HG02840 (cell line): ENCODE measurements around the gene GMIP.
A peak's percentile ranks its signal among the peaks of the same experiment; 100 is the strongest.
"Not testable (repeated sequence)": the region's sequence is repeated elsewhere in the genome, so short reads cannot be mapped to it uniquely, and the experiment has no call there.

Experiments used
- ATAC-seq: cut with Tn5 transposase; IDR thresholded peaks from one replicate; pipeline ENCODE4 v1.9.1; 2021; ENCODE audit warnings: mild to moderate bottlenecking, moderate library complexity, moderate number of reproducible peaks; ENCODE audit not compliant: unreplicated experiment, low FRiP score

Gene GMIP

DNA sequence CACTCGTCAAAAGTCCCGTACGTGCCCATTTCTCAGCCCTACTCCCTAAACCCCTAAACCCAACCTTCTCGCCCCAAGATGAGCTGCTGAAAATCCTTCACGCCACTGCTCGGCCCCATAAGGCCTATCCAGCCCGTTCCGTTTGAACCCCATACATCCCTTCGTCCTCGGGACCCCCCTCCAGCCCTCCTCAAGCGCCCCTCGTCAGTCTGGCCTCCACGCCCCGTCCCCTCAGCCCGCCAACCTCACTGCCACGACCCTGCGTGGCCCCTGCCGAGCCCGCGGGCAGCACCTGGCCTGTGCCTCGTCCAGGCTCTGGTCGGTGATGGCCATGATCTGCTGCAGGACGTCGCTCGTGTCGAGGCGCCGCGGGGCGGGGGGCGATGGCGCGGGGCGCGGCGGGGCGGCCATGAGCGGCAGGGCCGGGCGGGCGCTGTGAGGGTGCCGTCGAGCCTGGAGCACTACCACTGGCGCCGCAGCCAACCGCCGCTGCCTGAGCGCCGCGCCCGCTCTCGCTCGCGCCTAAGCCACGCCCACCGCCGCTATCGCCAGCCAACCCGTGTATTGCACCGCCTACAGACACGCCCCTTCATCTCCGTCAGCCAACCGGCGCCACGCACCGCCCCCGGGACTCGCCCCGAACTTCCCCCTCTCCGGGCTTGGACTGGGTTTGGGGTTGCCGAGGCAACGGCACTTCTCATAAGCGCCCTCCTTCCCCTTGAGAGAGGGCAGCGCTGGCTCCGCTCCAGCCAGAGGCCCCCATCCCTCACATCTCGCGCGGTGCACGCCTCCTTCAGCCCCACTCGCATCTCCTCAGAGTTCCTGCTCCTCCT lies 25.0 kb downstream of the GMIP start, which contains the start of gene PBX4:
TSS of gene PBX4 (minus strand) at position 469 of the 833 bp plus-strand sequence. CDS start at position 411, 58 bp downstream.
- peak; percentile 92 for ATAC-seq

DNA sequence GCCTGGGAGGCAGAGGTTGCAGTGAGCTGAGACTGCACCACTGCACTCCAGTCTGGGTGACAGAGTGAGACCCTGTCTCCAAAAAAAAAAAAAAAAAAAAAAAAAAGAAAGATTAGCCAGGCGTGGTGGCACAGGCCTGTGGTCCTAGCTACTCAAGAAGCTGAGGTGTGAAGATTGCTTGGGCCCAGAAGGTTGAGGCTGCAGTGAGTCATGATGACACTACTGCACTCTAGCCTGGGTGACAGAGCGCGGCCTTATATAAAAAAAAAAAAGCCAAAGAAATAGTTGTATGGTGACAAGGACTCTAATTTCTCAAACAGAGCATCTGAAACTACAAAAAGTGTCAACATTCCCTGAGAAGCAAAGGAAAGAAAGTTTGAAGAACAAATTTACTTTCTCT lies 28.4 kb downstream of the GMIP start:
- ATAC-seq = no peak

DNA sequence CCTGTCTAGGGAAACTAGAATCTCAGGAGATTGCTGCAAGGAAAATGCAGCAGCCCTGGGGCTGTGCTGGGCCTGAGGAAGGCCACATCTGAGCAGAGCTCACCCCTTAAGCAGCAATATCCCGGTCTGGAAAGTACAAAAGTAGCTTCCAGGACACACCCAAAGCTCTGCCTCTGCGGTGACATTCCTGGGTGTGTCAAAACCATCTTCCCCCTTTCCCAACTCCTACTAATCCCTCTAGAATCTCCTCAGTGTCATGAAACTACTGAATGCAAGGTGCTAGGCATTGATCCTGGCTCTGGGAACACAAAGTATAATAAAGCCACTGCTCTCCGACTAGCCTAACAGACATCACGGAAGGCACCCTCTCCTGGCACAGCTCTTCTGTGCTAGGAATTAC lies 30.0 kb downstream of the GMIP start:
- ATAC-seq = no peak

DNA sequence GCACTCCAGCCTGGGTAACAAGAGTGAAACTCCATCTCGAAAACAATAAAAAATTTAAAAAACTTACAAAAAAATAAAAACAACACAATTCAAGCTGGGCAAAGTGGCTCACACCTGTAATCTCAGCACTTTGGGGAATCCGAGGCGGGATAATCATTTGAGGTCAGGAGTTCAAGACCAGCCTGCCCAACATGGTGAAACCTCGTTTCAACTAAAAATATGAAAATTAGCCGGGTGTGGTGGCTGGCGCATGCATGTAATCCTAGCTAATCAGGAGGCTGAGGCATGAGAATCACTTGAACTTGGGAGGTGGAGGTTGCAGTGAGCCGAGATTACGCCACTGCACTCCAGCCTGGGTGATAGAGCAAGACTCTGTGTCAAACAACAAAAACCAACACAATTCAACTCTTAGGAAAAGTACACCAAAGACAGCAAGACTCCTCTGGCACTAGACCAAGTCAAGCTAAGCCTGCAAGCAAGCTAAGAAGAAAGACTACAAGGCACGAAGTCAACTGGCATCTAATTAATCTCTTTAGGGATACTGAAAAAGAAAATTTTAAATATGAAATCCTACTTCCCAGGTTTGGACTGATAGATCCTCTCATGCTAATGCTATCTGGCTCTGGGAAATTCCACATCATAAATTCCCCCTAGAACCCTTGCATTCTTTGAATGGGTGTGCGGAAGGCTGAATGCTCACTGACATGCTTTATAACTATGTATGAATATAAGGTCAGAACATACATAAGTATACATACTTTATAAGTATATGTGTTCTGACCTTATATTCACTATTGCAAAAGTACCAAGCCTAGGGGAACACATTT lies 32.9 kb downstream of the GMIP start:
- no peak for ATAC-seq

DNA sequence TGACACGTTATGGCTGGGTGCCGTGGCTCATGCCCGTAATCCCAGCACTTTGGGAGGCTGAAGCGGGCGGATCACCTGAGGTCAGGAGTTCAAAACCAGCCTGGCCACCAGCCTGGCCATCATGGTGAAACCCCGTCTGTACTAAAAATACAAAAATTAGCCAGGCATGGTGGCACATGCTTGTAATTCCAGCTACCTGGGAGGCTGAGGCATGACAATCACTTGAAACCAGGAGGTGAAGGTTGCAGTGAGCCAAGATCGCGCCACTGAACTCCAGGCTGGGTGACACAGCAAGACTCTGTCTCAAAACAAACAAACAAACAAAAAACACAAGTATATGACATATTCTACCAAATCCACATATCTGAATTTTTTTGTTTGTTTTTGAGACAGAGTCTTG lies 36.8 kb downstream of the GMIP start:
- not testable (repeated sequence) for ATAC-seq

DNA sequence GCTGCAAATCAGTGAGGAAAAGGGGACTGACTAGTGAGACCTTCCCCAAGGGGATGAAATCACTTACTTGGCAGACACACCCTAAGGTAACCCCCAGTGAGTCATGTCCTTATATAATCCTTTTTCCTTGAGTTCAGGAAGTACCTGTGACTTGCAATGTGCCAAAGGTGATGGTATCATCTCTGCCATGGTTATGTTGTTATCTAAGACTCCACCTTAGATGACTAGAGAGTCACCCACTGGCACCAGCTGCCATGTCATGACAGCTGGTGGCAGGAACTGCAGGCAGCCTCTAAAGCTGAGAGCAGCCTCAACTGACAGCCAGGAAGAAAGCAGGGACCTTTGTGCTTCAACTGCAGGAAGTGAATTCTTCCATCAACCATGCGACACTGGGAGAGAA lies 37.4 kb downstream of the GMIP start:
- ATAC-seq = no peak

DNA sequence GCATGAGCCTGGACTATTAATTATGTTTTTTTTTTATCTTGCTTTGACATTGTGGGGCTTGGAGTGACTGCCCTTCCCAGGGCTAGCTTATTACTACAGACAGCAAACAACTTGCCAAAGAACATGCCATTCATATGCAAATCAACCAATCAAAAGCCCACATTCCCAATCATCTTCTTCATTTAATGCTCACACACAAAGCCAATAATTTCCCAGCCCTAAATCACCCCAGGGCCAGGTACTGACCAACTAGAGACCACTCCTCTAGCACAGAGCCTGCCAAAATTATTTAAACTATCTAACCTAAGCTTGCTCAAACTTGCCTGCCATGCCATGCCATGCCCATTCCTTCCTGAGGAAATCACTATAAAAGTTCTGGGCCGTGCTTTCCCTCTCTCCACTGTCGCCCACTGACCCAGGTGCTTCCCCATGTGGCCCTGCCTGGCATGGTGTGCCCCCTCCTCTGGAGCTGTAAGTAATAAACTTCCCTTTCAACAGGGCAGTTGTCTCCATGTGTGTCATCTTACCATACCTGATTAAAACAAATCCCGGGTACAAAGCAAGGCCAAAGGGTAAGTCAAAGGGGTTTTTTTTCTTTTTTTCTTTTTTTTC lies 40.6 kb downstream of the GMIP start:
- ATAC-seq = no peak

DNA sequence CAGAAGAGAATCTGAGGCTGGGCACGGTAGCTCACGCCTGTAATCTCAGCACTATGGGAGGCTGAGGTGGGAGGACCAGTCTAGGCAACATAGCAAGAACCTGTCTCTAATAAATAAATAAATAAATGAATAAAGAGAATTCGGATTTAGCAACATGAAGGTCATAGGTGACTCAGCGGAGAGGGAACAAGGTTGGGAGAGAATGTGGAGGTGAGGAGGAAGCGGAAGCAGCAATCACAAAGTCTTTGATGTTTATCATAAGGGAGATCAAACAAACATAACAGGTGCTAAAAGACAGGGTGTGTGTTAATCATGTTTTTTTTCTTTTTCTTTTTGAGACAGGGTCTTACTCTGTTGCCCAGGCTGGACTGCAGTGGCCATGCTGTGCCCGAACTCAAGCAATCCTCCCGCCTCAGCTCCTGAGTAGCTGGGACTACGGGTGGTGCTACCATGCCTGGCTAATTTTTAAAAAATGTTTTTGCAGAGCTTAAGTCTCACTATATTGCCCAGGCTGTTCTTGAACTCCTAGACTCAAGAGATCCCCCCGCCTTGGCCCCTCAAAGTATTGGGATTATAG lies 41.2 kb downstream of the GMIP start:
- no peak for ATAC-seq

DNA sequence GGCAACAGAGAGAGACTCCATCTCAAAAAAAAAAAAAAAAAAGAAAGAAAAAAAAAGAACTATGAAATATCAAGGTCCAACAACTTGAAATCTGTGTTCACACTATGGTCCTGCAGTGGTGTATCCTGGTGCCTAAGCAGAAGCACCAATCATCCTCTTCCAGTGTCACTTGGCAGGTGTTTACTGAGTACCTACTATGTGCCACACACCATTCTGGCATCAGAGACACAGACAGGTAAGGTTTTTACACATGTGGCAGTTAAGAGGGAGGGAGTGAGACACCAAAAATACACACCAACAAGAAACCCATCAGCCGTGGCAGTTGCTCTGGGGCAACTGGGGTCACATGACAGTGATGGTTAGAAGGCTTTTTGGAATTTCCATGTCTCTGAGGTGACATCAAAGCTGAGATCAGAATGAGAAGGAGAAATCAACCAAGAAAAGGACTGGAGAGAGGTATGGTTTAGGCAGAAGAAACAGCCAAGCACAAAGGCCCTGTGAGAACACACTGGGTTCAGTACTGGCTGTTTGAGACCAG lies 42.6 kb downstream of the GMIP start:
- ATAC-seq = no peak

DNA sequence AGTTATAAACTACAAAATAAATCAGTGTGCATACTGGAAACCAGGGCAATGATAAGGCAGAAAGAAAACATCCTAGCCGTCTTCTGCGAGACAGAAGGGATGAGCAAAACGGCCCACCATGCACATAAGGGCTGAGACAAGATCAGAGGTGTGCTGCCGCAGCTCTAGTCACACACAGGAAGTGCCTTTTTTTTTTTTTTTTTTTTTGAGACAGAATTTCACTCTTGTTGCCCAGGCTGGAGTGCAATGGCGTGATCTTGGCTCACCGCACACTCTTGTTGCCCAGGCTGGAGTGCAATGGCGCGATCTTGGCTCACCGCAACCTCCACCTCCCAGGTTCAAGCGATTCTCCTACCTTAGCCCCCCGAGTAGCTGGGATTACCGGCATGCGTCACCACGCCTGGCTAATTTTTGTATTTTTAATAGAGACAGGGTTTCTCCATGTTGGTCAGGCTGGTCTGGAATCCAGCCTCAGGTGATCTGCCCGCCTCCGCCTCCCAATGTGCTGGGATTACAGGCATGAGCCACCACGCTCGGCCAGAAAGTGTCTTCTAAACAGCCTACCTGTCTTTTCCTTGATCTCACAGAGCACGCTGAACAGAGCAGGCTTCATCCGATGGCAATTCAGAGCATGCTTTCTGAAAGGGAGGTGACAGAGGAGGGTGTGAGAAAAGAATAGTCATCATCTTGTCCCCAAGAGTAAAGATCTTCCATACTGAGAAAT lies 44.6 kb downstream of the GMIP start:
- not testable (repeated sequence) for ATAC-seq

DNA sequence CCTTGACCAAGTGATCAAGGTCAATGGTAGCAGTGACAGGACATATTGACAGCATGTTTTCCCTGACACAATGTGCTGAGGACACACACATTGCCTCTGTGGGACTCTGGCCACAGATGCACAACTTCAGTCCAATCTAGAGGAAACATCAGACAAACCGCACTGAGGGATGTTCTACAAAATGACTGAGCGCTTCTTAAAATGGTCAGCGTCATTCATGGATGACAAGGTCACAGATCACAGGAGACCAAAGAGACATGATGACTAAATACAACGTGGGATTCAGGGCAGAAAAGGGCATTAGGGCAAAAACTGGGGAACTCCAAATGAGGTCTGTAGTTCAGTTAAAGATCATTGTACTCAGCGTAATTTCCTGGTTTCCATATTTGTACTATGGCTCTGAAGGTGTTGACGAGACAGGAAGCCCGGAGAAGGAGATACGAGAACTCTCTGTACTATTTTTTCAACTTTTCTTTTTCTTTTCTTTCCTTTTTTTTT lies 45.6 kb downstream of the GMIP start:
- no peak for ATAC-seq

DNA sequence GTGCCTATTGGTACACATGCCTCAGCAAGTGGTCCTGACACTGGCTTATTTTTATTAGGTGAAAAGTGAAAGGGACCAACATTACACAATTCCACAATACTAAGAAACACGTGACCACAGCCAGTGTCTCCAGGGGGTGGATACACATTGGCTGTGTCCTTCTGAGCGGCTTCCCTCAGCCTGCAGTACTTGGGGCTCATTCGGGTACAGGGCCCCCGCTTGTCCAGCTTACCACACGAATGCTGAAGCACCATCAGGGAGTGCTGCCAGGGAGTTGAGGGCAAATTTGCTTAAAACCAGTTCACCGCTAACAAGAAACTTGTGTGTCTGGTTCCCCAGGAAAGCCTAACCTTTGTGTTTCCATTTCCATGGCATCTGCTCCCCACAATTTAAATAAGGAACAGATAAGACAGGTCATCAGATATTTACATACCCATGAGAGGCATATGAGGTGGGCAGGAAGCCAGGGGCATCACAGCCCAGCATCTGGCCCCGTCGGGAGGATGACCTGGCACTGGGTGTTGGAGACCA lies 48.2 kb downstream of the GMIP start:
- no peak for ATAC-seq

DNA sequence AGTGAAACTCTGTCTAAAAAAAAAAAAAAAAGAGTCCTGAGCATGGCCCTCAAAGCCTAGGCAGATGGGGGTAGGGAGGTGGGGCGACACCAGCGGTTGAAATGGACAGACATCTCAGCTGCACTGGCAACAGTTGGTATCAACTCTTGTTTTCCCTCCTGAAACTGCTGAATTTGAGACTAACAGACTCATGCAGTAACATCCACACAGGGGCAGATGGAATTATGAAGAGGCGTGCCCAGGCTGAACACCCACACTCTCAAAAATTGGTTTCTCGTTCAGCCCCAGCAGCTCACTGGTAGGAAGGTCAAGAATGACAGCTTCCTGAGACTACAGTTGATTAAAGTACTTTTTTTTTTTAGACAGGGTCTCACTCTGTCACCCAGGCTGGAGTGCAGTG lies 49.1 kb downstream of the GMIP start:
- ATAC-seq = no peak

DNA sequence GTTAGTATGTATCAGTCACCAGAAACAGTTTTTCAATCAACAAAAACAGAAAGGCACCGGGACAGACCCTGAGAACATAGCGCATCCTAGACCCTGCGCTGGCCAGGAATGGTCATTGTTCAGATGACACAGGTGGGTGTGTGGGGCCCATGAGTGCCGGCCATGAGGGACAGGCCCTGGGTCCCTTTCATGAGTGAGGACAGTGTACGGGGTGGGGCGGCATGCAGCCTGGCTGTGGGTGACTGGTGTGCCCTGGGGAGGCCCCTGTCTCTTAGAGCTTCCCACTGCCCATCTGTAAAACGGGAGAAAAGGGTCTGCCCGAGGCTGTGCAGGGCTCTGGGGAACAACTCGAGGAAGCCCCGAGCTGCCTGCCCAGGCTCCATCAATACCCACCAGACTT lies 50.8 kb downstream of the GMIP start:
- ATAC-seq = no peak

DNA sequence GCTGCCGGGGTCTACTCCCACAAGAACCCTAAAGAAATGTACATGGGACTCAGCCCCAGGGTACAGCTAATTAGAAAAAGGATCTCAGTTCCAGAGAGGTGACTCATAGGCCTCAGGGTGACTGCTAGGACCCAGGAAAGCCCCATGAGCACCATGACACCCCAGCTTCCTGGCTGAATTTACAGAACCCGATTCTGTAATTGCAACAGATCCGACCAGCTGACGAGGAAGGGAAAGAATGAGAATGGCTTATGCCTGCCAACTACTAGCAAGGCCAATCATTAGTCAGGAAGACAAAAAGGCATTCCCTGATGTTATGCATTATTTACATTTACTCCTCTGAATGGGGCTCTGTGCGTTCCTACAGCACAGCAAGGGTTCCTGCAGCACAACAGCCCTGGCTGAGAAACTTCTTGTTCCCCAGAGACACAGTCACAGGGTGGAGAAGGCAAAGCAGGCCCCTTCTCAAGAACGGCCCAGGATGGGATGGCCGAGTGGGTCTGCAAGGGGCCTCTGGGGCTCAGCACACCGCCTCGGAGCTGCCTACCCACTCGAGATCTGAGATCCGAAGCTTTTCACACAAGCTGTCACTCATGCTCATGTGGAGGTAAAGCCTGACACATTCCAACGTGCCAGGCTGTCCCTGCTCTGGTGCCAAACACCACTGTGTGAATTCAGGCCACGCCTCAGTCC lies 52.2 kb downstream of the GMIP start:
- ATAC-seq = no peak

DNA sequence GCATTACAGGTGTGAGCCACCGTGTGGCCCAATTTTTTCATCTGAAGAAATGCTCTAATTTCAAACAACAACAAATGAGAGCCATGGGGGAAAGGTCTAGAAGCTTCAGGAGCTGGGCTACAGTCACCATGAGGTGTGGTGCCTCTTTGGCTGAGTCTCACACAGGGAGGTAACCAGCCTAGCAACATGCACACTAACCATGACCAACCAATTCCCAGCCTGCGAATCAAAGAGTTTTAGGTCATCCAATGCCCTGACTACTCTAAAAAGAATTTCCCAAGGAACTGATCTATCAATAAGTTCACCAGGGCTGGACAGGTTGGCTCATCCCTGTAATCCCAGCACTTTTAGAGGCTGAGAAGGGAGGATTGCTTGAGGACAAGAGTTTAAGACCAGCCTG lies 54.9 kb downstream of the GMIP start:
- ATAC-seq = no peak

DNA sequence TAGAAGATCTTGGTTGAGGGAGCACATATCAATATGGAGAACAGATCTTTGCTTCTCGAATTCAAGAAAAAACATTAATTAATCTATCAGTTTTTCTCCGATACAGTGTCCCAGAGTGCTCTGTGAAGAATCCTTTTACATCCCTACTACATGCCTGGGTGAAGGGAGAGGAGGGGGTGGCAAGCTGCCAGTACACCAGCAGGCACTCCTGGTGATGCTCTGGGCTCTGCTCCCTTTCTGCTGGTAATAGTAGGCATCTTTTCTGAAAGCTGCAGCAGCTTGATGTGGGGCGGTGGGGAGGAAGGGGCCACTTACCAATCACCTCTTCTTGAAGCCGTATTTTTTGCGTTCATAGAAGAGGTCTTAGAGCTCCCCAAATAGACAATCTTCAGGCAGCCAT lies 55.7 kb downstream of the GMIP start:
- ATAC-seq = no peak

DNA sequence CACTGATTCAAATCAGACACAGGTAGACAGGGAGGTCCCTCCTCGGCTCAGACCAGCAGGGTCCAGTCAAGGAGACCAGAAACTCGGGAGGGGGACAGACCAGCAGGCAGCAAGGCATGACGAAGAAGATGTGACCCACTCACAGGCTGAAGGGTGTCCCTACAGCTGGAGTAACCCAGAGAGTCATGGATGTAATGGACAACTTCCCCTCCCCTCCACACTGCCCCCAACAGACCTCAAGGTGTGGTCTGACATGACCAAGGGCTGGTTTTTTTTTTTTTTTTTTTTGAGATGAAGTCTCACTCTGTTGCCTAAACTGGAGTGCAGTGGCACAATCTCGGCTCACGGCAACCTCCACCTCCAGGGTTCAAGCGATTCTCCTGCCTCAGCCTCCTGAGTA lies 59.1 kb downstream of the GMIP start:
- ATAC-seq = no peak

DNA sequence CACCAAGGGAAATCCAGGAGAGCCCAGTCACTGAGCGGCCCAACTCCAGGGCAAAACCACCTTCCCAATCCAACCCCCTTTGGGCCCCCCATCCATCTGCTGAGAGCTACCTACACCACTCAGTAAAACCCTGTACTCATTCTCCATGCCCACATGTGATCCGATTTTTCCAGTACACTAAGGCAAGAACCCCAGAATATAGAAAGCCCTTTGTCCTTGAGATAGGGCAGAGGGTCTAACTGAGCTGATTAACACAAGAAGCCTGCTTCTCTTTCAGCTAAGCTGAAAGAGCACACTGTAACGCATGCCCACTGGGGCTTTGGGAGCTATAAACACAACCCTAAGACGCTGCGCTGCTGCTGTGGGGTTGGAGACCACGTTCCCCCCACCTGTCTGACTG lies 61.0 kb downstream of the GMIP start:
- no peak for ATAC-seq
